ENCODE measurements around the gene SSTR4.
"Not testable (repeated sequence)": the region's sequence is repeated elsewhere in the genome, so short reads cannot be mapped to it uniquely, and the experiment has no call there.

SSTR4 gene

GRCh38 chr20:23034721-23035671, at the start of gene SSTR4:
Gene SSTR4 (plus strand): TSS chr20:23035312. CDS start chr20:23035484, 172 bp downstream.
- peak in 1 of 58 donors; percentile 20 for DNase-seq

- no peak for DNase-seq
Observed at GRCh38 chr20:22986601-22987000, 48.5 kb upstream of the SSTR4 start.

- DNase-seq = not testable (repeated sequence)
Observed at GRCh38 chr20:22991424-22991823, 43.7 kb upstream of the SSTR4 start.

GRCh38 chr20:22993823-22994222, 41.3 kb upstream of the SSTR4 start:
- DNase-seq = no peak

GRCh38 chr20:22995923-22996322, 39.2 kb upstream of the SSTR4 start:
- no peak for DNase-seq

GRCh38 chr20:22998476-22998875, 36.6 kb upstream of the SSTR4 start:
- no peak for DNase-seq

GRCh38 chr20:22999756-23000155, 35.4 kb upstream of the SSTR4 start:
- no peak for DNase-seq

- no peak for DNase-seq
Observed at GRCh38 chr20:23000232-23000947, 34.7 kb upstream of the SSTR4 start.

GRCh38 chr20:23002276-23002675, 32.8 kb upstream of the SSTR4 start:
- DNase-seq = no peak

- no peak for DNase-seq
Observed at GRCh38 chr20:23003077-23003635, 32.0 kb upstream of the SSTR4 start.

GRCh38 chr20:23003881-23004460, 31.1 kb upstream of the SSTR4 start:
- DNase-seq = no peak

- no peak for DNase-seq
Observed at GRCh38 chr20:23005776-23006175, 29.3 kb upstream of the SSTR4 start.

- no peak for DNase-seq
Observed at GRCh38 chr20:23007462-23007861, 27.6 kb upstream of the SSTR4 start.

- no peak for DNase-seq
Observed at GRCh38 chr20:23007886-23008655, 27.0 kb upstream of the SSTR4 start.

GRCh38 chr20:23008667-23009066, 26.4 kb upstream of the SSTR4 start:
- DNase-seq = no peak

GRCh38 chr20:23009636-23010035, 25.5 kb upstream of the SSTR4 start:
- DNase-seq = no peak

- no peak for DNase-seq
Observed at GRCh38 chr20:23010096-23010495, 25.0 kb upstream of the SSTR4 start.

- DNase-seq = no peak
Observed at GRCh38 chr20:23011008-23011721, 23.9 kb upstream of the SSTR4 start.

- no peak for DNase-seq
Observed at GRCh38 chr20:23013429-23013828, 21.7 kb upstream of the SSTR4 start.

GRCh38 chr20:23017516-23017915, 17.6 kb upstream of the SSTR4 start:
- no peak for DNase-seq
